ENCODE data around the gene FMNL2. TPM values are rescaled to one million over a fixed set of nuclear protein-coding genes. Genes with fewer than 3 reads are reported as not detected.
"Not testable (repeated sequence)": the region's sequence is repeated elsewhere in the genome, so short reads cannot be mapped to it uniquely, and the experiment has no call there.

The FMNL2 gene
- 3.4 TPM for total RNA-seq

GRCh38 chr2:152335016-152335725, at the start of gene FMNL2:
Gene FMNL2, plus strand, starts transcription at chr2:152335174.
- peak; percentile 81 for DNase-seq (ENCODE audit: low spot score)
- peak; percentile 96 for ATAC-seq

DNA sequence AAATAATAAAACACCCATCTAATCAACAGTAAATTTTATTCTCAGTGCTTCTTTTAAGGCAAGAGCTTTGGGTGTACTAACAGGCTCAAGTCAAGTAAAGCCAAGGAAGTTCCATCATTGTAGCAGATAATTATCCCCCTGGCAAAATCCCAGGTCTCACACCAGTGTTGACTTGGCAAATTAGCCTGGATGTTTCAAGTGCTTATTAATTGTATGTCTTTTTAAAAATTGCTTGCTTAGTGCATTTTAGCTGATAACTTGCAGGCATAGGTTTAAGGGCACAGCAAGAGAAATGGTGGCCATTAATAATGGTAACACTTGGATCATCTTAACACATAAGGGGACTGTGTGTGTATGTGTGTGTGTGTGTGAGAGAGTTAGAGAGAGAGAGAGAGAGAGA, 42.0 kb upstream of the FMNL2 start:
- DNase-seq (ENCODE audit: low spot score) (no peak), ATAC-seq (no peak)

GRCh38 chr2:152297715-152298114, 37.3 kb upstream of the FMNL2 start:
- ATAC-seq (no peak), DNase-seq (ENCODE audit: low spot score) (no peak)

- ATAC-seq (no peak), DNase-seq (ENCODE audit: low spot score) (no peak)
These were observed 36.2 kb upstream of the FMNL2 start for GRCh38 chr2:152298754-152299153.

DNA sequence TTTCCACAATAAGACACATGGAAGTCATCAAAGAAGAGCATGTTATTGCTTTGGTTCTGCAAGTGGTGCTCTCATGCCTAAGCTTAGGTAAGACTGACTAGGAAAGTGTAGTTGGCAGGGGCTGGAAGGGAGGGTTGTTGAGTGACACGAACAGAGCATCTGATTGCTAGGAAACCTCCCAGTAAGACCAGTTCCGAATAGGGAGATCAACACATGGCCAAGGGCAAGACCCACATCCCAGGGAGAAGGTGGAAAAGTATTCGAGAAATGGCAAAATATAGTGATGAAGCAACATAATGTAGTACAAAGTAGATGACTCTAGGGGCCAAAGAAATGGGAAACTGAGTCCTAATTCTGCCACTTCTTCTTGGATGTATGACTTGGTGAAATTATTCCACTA, 33.8 kb upstream of the FMNL2 start:
- ATAC-seq (no peak), DNase-seq (ENCODE audit: low spot score) (no peak)

- ATAC-seq (no peak), DNase-seq (ENCODE audit: low spot score) (no peak)
These were observed 31.0 kb upstream of the FMNL2 start for GRCh38 chr2:152303951-152304350.

GRCh38 chr2:152304836-152305235, 30.1 kb upstream of the FMNL2 start:
- no peak for ATAC-seq
- DNase-seq (ENCODE audit: low spot score), result no peak

DNA sequence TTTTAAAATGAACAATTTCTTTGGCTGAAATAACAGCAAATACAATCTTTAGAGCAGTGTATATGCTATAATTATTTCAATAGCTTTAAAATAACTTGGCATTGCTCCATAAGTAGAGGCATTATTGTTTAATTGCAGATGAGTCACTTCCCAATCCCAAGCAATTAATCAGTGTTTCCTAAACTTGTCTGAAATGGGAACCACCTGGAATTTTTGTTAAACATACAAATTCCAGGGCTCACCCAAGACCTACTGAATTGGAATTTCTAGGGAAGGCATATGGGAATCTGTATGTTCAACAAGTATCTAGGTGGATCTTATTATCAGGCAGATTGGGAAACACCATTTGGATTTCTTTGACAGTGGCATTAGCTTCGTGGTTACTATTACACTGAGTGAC, 27.1 kb upstream of the FMNL2 start:
- DNase-seq (ENCODE audit: low spot score), result no peak
- no peak for ATAC-seq

GRCh38 chr2:152309352-152310214, 25.4 kb upstream of the FMNL2 start:
- ATAC-seq, result no peak
- no peak for DNase-seq (ENCODE audit: low spot score)

DNA sequence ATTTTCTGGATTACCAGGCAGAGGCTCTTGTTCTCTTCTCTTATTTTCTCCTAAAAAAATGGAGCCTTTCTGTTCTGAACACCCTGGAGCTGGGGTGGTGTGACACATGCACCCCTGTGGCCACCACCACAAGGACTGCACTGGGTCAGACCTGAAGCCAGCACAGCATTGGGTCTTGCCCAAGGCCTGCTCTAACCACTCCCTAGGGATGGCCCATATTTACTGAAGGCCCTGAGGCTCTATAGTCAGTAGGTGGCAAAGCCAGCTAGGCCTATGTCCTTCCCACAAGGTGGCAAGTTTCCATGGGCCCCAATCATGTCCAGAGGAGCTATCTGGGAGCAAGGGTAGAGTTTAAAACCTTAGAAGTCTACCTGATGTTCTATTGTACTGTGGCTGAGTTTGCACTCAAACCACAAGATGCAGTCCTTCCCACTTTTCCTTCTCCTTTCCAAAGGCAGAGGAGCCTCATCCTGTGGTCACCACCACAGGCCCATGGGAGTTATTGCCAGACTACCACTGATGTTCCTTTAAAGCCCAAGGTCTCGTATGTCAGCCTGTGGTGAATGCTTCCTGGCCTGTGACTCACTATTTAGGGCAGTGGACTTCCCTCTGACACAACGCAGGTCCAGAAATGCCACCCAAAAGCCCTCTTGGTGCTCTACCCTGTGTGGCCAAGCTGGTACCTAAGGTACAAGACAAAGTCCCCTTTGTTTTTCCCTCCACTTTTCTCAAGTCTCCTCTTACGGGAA, 15.0 kb upstream of the FMNL2 start:
- DNase-seq (ENCODE audit: low spot score) (no peak), ATAC-seq (no peak)

DNA sequence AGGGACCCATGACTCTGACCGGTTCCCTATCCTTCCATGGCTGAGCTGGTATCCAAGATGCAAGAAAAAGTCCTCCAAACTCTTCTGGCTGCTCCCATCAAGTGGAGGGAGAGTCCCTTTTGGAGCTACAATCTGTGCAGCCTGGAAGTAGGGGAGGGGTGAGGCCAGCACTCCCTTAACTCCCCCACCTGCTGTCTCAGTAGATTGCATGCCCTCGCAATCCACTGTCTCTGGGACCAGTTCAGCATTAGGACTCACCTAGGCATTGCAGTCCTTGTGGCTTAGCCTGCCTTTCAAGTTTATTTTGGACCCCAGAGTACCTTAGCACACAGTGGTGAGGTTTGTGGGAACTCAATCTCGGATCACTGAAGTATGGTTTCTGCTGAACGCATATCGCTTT, 14.2 kb upstream of the FMNL2 start:
- DNase-seq (ENCODE audit: low spot score) (no peak), ATAC-seq (no peak)

DNA sequence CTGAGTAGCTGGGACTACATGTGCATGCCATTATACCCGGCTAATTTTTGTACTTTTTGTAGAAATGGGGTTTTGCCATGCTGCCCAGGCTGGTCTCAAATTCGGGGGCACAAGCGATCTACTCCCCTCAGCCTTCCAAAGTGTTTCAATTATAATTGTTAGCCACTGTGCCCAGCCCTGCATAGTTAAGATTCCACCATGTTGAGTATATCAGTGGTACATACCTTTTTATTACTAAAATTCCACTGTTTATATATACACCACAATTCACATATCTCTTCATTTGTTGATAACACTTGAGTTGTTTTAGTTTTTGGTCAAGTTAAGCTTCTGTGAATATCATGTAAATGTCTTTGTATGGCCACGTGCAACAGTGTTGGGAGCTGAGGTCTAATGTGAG, 12.8 kb upstream of the FMNL2 start:
- DNase-seq (ENCODE audit: low spot score) (no peak), ATAC-seq (no peak)

DNA sequence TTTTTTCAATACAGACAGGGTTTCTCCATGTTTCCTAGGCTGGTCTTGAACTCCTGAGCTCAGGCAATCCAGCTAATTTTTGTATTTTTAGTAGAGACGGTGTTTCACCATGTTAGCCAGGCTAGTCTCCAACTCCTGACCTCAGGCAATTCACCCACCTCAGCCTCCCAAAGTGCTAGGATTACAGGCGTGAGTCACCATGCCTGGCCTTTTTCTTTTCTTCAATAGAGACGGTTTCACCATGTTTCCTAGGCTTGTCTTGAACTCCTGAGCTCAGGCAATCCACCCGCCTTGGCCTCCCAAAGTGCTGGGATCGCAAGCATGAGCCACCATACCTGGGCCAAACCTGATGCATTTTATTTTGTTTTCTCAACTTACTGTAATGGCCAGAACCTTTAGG, 9.8 kb upstream of the FMNL2 start:
- not testable (repeated sequence) for DNase-seq (ENCODE audit: low spot score); ATAC-seq

DNA sequence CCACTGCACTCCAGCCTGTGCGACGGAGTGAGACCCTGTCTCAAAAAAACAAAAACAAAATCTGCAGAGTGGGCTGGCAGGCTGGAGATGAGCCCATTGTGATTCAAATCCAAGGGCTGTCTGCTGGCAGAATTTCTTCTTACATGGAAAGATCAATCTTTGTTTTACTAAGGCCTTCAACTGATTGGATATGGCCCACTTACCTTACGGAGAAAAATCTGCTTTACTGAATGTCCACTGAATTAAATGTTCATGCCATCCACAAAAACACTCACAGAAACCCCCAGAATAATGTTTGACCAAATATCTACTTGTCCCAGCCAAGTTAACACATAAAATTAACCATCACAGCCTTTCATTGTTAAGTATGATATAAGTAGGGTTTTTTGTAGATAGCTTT, 8.3 kb upstream of the FMNL2 start:
- no peak for ATAC-seq

DNA sequence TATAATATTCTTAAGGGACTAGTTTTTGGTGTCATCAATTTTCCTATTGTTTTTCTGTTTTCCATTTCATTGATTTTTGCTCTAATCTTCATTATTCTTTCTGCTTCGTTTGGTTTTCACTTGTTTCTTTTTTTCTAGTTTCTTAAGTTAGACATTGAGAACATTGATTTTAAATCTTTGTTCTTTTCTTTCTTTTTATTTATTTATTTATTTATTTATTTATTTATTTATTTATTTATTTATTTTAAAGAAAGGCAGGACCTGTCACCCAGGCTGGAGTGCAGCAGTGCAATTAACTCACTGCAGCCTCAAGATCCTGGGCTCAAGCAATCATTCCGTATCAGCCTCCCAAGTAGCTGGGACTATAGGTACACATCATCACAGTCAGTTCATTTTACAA, 7.0 kb upstream of the FMNL2 start:
- DNase-seq (ENCODE audit: low spot score), result no peak
- ATAC-seq, result no peak

More for the DNA sequence above, 8.3 kb upstream of the FMNL2 start:
- DNase-seq (ENCODE audit: low spot score), result no peak

- ATAC-seq (no peak), DNase-seq (ENCODE audit: low spot score) (no peak)
These were observed 4.6 kb upstream of the FMNL2 start for GRCh38 chr2:152330235-152330866.

- ATAC-seq (no peak), DNase-seq (ENCODE audit: low spot score) (no peak)
These were observed 316 bp upstream of the FMNL2 start for GRCh38 chr2:152334701-152335015.

GRCh38 chr2:152335726-152336118, 748 bp downstream of the FMNL2 start:
- DNase-seq (ENCODE audit: low spot score), result no peak
- peak; percentile 5 for ATAC-seq

DNA sequence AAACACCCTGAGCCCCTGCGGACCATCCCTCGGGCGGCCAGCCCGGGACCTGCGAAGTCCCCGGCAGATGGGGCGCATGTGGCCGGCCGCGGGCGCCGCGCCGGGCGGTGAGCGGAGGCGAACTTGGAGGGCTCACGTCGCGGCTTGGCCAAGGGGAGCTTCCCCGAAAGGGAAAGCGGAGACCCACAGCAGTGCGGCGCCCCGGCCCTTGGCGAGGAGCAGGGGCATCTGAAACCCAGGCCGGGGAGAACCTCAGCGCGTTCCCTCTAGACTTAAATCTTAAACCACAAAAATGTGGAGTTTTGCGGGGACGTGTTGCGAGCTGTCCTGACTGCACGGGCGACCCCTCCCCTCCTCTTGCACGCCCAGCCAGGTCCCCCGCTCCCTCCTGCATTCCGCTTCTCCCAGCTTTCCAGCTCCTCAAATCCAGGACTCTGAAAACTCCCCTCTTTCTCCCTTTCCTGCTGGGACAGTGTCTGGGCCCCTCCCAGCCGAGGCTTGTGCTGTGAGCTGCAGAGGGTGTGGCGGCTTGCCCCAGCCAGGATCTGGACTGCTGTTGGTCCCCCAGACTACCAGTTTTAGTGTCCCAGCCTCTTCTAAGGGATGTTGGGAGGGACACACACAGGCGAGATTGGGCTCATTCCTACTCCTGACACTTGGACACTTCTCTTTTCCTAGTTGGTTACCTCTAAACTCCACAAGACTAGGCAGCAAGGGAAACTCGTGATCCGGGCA, 1.3 kb downstream of the FMNL2 start:
- peak; percentile 14 for ATAC-seq

DNA sequence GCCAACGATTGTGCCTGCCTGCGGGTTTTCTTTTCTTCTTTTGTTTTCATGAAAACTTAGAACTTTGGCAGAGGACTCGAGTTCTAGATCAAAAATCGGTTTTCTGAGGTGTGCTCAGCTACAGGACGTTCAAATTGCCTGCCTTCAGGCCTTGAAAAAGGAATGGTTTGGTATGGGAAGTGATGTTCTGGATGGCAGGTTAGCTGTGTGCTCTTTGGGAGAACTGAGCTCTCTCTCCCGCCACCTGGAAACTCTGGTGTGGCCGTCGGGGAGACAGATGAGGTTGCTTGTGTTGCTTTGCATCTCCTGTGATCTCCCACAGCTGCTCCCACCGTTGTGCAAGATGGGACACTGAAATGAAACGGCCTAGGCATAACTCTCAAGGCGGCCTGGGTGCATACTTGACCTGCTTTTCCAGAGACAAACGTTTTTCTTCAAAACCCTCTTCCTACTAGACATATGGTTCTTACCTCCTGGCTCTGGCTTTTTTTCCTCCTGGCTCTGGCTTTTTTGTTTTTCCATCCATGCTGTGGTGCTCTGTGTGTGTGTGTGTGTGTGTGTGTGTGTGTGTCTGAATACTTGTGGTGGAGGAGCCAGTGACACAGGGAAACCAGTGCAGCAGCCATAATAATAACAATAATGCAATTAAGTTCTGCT, 2.0 kb downstream of the FMNL2 start:
- DNase-seq (ENCODE audit: low spot score), result no peak
- no peak for ATAC-seq

More for the DNA sequence above, 1.3 kb downstream of the FMNL2 start:
- DNase-seq (ENCODE audit: low spot score), result peak; percentile 46

Data from left lobe of liver (tissue), 2 donors.